H9 (cell line): ENCODE results near the gene CRELD2. TPM values are rescaled to one million over a fixed set of nuclear protein-coding genes. Genes with fewer than 3 reads are reported as not detected.

Experiments used
- DNase-seq: peaks from one replicate; pipeline ENCODE4 v3.0.0-alpha.2; 2017
- H2AFZ ChIP-seq: one replicate; pipeline ENCODE4 v1.6.1; 2013; ENCODE audit warnings: mild to moderate bottlenecking, low read length, control low read depth, moderate library complexity
- H2AK5ac ChIP-seq: 2 replicates; pipeline ENCODE4 v1.6.1; 2013; ENCODE audit warnings: low read length, control low read depth, mixed read lengths; ENCODE audit not compliant: insufficient read length
- H2BK120ac ChIP-seq: one replicate; pipeline ENCODE4 v1.6.1; 2013; ENCODE audit warnings: low read depth, mild to moderate bottlenecking, low read length, control low read depth, inconsistent platforms; ENCODE audit not compliant: poor library complexity, severe bottlenecking
- H2BK12ac ChIP-seq: 2 replicates; pipeline ENCODE4 v1.6.1; 2013; ENCODE audit warnings: low read length, control low read depth, mixed read lengths, low read depth; ENCODE audit not compliant: insufficient read length
- H2BK15ac ChIP-seq: 2 replicates; pipeline ENCODE4 v1.6.1; 2013; ENCODE audit warnings: low read depth, low read length, control low read depth
- H2BK20ac ChIP-seq: one replicate; pipeline ENCODE4 v1.6.1; 2013; ENCODE audit warnings: low read depth, mild to moderate bottlenecking, low read length, control low read depth, inconsistent platforms; ENCODE audit not compliant: poor library complexity, severe bottlenecking
- H2BK5ac ChIP-seq: 2 replicates; pipeline ENCODE4 v1.6.1; 2013; ENCODE audit warnings: low read length, control low read depth, mixed read lengths; ENCODE audit not compliant: insufficient read length
- H3K14ac ChIP-seq: 2 replicates; pipeline ENCODE4 v1.6.1; 2013; ENCODE audit warnings: low read length, control low read depth; ENCODE audit not compliant: insufficient read depth
- H3K18ac ChIP-seq: 2 replicates; pipeline ENCODE4 v1.6.1; 2013; ENCODE audit warnings: low read depth, mild to moderate bottlenecking, mixed read lengths, low read length, control low read depth; ENCODE audit not compliant: insufficient read length
- H3K23ac ChIP-seq: 2 replicates; pipeline ENCODE4 v1.6.1; 2013; ENCODE audit warnings: low read length, control low read depth, mixed read lengths, low read depth; ENCODE audit not compliant: insufficient read length
- H3K23me2 ChIP-seq: 2 replicates; pipeline ENCODE4 v1.6.1; 2013; ENCODE audit warnings: low read depth, mild to moderate bottlenecking, mixed read lengths, low read length, control low read depth; ENCODE audit not compliant: insufficient read length, poor library complexity, severe bottlenecking
- H3K27ac ChIP-seq: 2 replicates; pipeline ENCODE4 v1.5.1; 2013; ENCODE audit warnings: low read length, control low read depth, mixed read lengths, low read depth; ENCODE audit not compliant: insufficient read length
- H3K27me3 ChIP-seq: 2 replicates; pipeline ENCODE4 v1.6.1; 2013; ENCODE audit warnings: low read length, control low read depth, inconsistent platforms; ENCODE audit not compliant: insufficient read depth
- H3K4ac ChIP-seq: 2 replicates; pipeline ENCODE4 v1.6.1; 2013; ENCODE audit warnings: low read depth, mild to moderate bottlenecking, control low read depth, inconsistent platforms, low read length, moderate library complexity
- H3K4me1 ChIP-seq: 2 replicates; pipeline ENCODE4 v1.6.1; 2013; ENCODE audit warnings: low read length, control low read depth, inconsistent platforms; ENCODE audit not compliant: insufficient read depth
- H3K4me2 ChIP-seq: 2 replicates; pipeline ENCODE4 v1.6.1; 2013; ENCODE audit warnings: low read length, control low read depth, mixed read lengths; ENCODE audit not compliant: insufficient read length, insufficient read depth
- H3K56ac ChIP-seq: 2 replicates; pipeline ENCODE4 v1.6.1; 2013; ENCODE audit warnings: low read depth, mild to moderate bottlenecking, mixed read lengths, low read length, control low read depth; ENCODE audit not compliant: insufficient read length
- H3K79me1 ChIP-seq: 2 replicates; pipeline ENCODE4 v1.6.1; 2013; ENCODE audit warnings: low read depth, mild to moderate bottlenecking, moderate library complexity, low read length, control low read depth, inconsistent platforms; ENCODE audit not compliant: insufficient read depth, poor library complexity, severe bottlenecking
- H3K79me2 ChIP-seq: 2 replicates; pipeline ENCODE4 v1.6.1; 2013; ENCODE audit warnings: low read length, control low read depth, inconsistent platforms; ENCODE audit not compliant: insufficient read depth
- H3K9ac ChIP-seq: 2 replicates; pipeline ENCODE4 v1.6.1; 2013; ENCODE audit warnings: low read length, control low read depth, mixed read lengths; ENCODE audit not compliant: insufficient read length; ENCODE audit errors: extremely low read depth
- H3K9me3 ChIP-seq: one replicate; pipeline ENCODE4 v1.6.1; 2013; ENCODE audit warnings: low read depth, low read length, inconsistent platforms; ENCODE audit not compliant: control insufficient read depth
- H3T11ph ChIP-seq: one replicate; pipeline ENCODE4 v1.6.1; 2013; ENCODE audit warnings: mild to moderate bottlenecking, low read length, control low read depth, inconsistent platforms
- H4K20me1 ChIP-seq: one replicate; pipeline ENCODE4 v1.6.1; 2013; ENCODE audit not compliant: control insufficient read depth, insufficient read length, insufficient read depth
- H4K5ac ChIP-seq: 2 replicates; pipeline ENCODE4 v1.6.1; 2013; ENCODE audit warnings: low read depth, mild to moderate bottlenecking, mixed read lengths, low read length, control low read depth; ENCODE audit not compliant: insufficient read length
- H4K8ac ChIP-seq: replicated peaks from 2 replicates; pipeline ENCODE4 v1.6.1; 2013; ENCODE audit warnings: low read length, control low read depth, mixed read lengths, low read depth; ENCODE audit not compliant: insufficient read length
- H4K91ac ChIP-seq: 2 replicates; pipeline ENCODE4 v1.6.1; 2013; ENCODE audit warnings: low read depth, mild to moderate bottlenecking, moderate library complexity, mixed read lengths, low read length, control low read depth; ENCODE audit not compliant: insufficient read length
- H3K27ac Mint-ChIP-seq, 3 experiments: 2 replicates in 2 of 3; 3 replicates in 1 of 3; pipeline ENCODE4 v1.8.0; 2020 to 2021; ENCODE audit warnings: mixed read lengths in 3 of 3, mild to moderate bottlenecking in 1 of 3, moderate library complexity in 1 of 3
- H3K27me3 Mint-ChIP-seq: 2 replicates; pipeline ENCODE4 v1.8.0; 2021; ENCODE audit warnings: low read depth, mild to moderate bottlenecking, moderate library complexity, mixed read lengths
- H3K36me3 Mint-ChIP-seq, 3 experiments: 2 replicates in 2 of 3; 3 replicates in 1 of 3; pipeline ENCODE4 v1.8.0; 2020 to 2021; ENCODE audit warnings: low read depth in 3 of 3, mixed read lengths in 3 of 3; ENCODE audit not compliant: insufficient read depth in 1 of 3
- H3K4me1 Mint-ChIP-seq, 2 experiments: 2 replicates each; pipeline ENCODE4 v1.8.0; 2020; ENCODE audit warnings: mixed read lengths in 2 of 2
- H3K4me3 Mint-ChIP-seq, 2 experiments: 2 replicates in 1 of 2; 3 replicates in 1 of 2; pipeline ENCODE4 v1.8.0; 2020 to 2021; ENCODE audit warnings: mild to moderate bottlenecking in 2 of 2, mixed read lengths in 2 of 2, moderate library complexity in 1 of 2
- H3K9me3 Mint-ChIP-seq, 2 experiments: 2 replicates in 1 of 2; 3 replicates in 1 of 2; pipeline ENCODE4 v1.8.0; 2020; ENCODE audit warnings: mild to moderate bottlenecking in 2 of 2, mixed read lengths in 2 of 2, moderate library complexity in 1 of 2
- CTCF ChIP-seq: fragments of 200-600 bp; sonication (generic); conservative IDR thresholded peaks from 3 replicates; pipeline ENCODE4 v1.8.0; 2021; ENCODE audit warnings: antibody characterized with exemption, mild to moderate bottlenecking
- WGBS: extraction: QIAGEN DNeasy Blood & Tissue Kit; methylation state at CpG from one replicate; pipeline ENCODE4 v1.1.7; 2013; ENCODE audit warnings: missing lambda C conversion rate, low lambda C conversion rate, mixed read lengths; ENCODE audit not compliant: insufficient read length; ENCODE audit errors: extremely low coverage; 5-methylcytosine and 5-hydroxymethylcytosine counted together
- total RNA-seq: library from RNA; stranded (reverse); gene quantifications from 2 replicates; pipeline ENCODE4 v1.2.1, GENCODE V29; 2021

Gene CRELD2
- total RNA-seq, 1 experiment from 2014 or later, result 34.7 TPM

- no peak overlapping the region for H2AK5ac ChIP-seq
- Mint-ChIP-seq H3K27me3 (no peaks in the 10 kb centered on the region), H3K4me3 (no peak overlapping the region), H3K36me3 (peaks cover 34 to 56% (median 49%) of the 10 kb centered on the region in 3 experiments), H3K27ac (no peak overlapping the region; a peak in 1 of 7 replicates), H3K4me1 (no peaks in the 10 kb centered on the region), H3K9me3 (peaks cover 7 to 23% of the 10 kb centered on the region in 2 experiments; a peak in 4 of 5 replicates)
- H3K18ac ChIP-seq, result no peak overlapping the region
- TF ChIP-seq CTCF, result no peak
- no peaks in the 10 kb centered on the region for H3K9me3 ChIP-seq
- no peak overlapping the region for H3K23ac ChIP-seq
- no peaks in the 10 kb centered on the region for H3K27me3 ChIP-seq
- H2BK5ac ChIP-seq, result no peak overlapping the region
- H3K9ac ChIP-seq, result no peak overlapping the region
- no peak overlapping the region for H2BK15ac ChIP-seq
- no peak overlapping the region for H3T11ph ChIP-seq
- no peak overlapping the region for H3K4ac ChIP-seq
- H3K79me2 ChIP-seq, result no peaks in the 10 kb centered on the region
- H4K5ac ChIP-seq, result no peak overlapping the region
- H2BK120ac ChIP-seq, result no peak overlapping the region
- H4K91ac ChIP-seq, result no peak overlapping the region
- H3K79me1 ChIP-seq, result no peaks in the 10 kb centered on the region
- no peak for DNase-seq
- no peaks in the 10 kb centered on the region for H3K23me2 ChIP-seq
- no peak overlapping the region for H3K4me2 ChIP-seq
- no peak overlapping the region for H3K27ac ChIP-seq
- no peak overlapping the region for H2BK20ac ChIP-seq
- no CpG with 5 or more reads among the region's 8 CpGs for WGBS
- no peak overlapping the region for H4K8ac ChIP-seq
- no peak overlapping the region for H3K56ac ChIP-seq
- H3K14ac ChIP-seq, result no peak overlapping the region
- no peak overlapping the region for H2AFZ ChIP-seq
- H2BK12ac ChIP-seq, result no peak overlapping the region
- H3K4me1 ChIP-seq, result no peaks in the 10 kb centered on the region
- peaks cover 5% of the 10 kb centered on the region for H4K20me1 ChIP-seq
Observed at GRCh38 chr22:49897015-49897684, 21.3 kb upstream of the CRELD2 start.
